LNCaP clone FGC (cell line): ENCODE results near the gene ZNF521.

Source experiments
- DNase-seq: peaks from one replicate; pipeline ENCODE4 v3.0.0-alpha.2; 2011; ENCODE audit warnings: low read depth
- H3K4me3 ChIP-seq: 2 replicates; pipeline ENCODE4 v1.5.1; 2011; ENCODE audit warnings: mild to moderate bottlenecking, low read depth, low read length, control low read depth
- CTCF ChIP-seq: IDR thresholded peaks from 2 replicates; pipeline ENCODE4 v1.5.1; 2012; ENCODE audit warnings: mild to moderate bottlenecking; ENCODE audit not compliant: control insufficient read depth, insufficient read depth; ENCODE audit errors: extremely low read depth

The ZNF521 gene

GRCh38 chr18:25147877-25148488 is 204.0 kb downstream of the ZNF521 start:
- no peak for DNase-seq
- TF ChIP-seq CTCF = no peak
- no peak overlapping the region for H3K4me3 ChIP-seq

GRCh38 chr18:25146512-25146910 is 205.5 kb downstream of the ZNF521 start:
- TF ChIP-seq CTCF = no peak
- DNase-seq = no peak
- no peak overlapping the region for H3K4me3 ChIP-seq

- TF ChIP-seq CTCF = no peak
- no peak for DNase-seq
- no peak overlapping the region for H3K4me3 ChIP-seq
Observed at GRCh38 chr18:25145731-25146511, 206.0 kb downstream of the ZNF521 start.

GRCh38 chr18:25144820-25145219 is 207.1 kb downstream of the ZNF521 start:
- H3K4me3 ChIP-seq = no peak overlapping the region
- TF ChIP-seq CTCF = no peak
- no peak for DNase-seq

- no peak for DNase-seq
- H3K4me3 ChIP-seq = no peak overlapping the region
- no peak for TF ChIP-seq CTCF
Observed at GRCh38 chr18:25141886-25142285, 210.1 kb downstream of the ZNF521 start.

- TF ChIP-seq CTCF = no peak
Observed at GRCh38 chr18:25141399-25141798, 210.6 kb downstream of the ZNF521 start.

More at GRCh38 chr18:25141399-25141798, 210.6 kb downstream of the ZNF521 start:
- no peak for DNase-seq
- H3K4me3 ChIP-seq = no peak overlapping the region
